SK-N-MC (cell line): ENCODE data around the gene ENPP7.

Source experiments
- EZH2 ChIP-seq: fragments of 200-600 bp; sonication (generic); IDR thresholded peaks from one replicate; pipeline ENCODE4 v1.6.1; 2017; ENCODE audit warnings: antibody characterized with exemption
- FOXP2 ChIP-seq: optimal IDR thresholded peaks from 2 replicates; pipeline ENCODE3; 2011; ENCODE audit warnings: mild to moderate bottlenecking, moderate library complexity; ENCODE audit not compliant: insufficient read depth; ENCODE audit errors: extremely low read length, control extremely low read depth

- TF ChIP-seq EZH2 (no peak), FOXP2 (no peak)
Measured at GRCh38 chr17:79746889-79747507, 16.3 kb downstream of the ENPP7 start.
